Activated CD4-positive, alpha-beta T cell treated with anti-CD3 and anti-CD28 coated beads, Interleukin-2, amount 50 U/mL, for 24 hours (primary cell): ENCODE data around the gene ATOH1.

Source experiments
- DNase-seq, 2 donors: peaks; one replicate each; pipeline ENCODE4 v3.0.0-alpha.2; 2020; ENCODE audit warnings: low read depth in 1 of 2, low spot score in 1 of 2

ATOH1 gene

GRCh38 chr4:93834249-93835066 is 5.9 kb downstream of the ATOH1 start:
- no peak for DNase-seq

DNA sequence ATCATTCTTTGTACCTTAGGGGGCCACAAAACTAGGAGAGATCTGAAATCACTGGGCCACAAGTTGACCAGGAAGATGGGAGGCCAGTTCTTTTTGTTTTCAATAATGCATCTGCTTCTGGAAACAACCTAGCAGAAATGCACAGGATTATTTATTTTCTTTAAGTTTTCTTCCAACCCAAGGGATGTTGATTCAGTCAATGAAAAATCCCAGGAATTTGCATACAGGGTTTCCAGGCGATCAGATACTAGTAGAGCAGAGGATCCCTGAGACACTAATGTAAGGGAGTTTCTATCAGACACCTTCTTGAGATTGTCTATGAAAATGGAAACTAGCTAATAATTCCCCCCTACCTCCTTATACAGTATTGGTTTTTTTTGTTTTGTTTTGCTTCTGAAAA is 7.4 kb downstream of the ATOH1 start:
- DNase-seq: no peak

GRCh38 chr4:93839704-93840103 is 11.2 kb downstream of the ATOH1 start:
- DNase-seq: no peak

- no peak for DNase-seq
Measured at GRCh38 chr4:93841803-93842345, 13.3 kb downstream of the ATOH1 start.

DNA sequence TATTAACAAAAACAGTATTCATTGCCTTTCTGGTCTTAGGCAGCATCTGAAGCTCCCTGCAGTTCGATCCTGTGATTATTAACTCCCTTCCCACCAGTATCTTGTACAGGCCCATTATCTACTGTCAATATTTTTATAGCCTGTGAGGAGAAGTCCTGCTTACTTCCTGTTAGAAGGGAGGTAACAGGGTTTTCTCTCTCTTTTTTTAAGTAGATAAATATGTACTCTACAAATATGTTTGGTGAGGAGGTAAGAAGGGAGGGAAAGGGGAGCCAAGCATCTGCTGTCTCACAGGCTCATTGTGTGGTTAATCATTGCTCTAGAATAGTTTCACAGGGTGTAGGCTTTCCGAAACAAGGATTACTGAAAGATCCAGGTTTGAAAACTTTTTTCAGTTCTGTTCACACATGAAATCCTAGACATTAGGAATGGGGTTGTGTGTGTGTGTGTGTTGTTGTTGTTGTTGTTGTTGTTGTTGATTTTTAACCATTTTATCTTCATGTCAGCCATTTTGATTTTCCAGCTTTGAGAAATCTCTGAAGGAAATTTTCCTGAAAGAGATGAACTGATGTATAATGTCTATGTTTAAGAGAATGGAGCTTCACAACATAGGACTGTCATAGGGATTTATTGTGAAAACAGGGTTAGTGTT is 14.2 kb downstream of the ATOH1 start:
- no peak for DNase-seq

DNA sequence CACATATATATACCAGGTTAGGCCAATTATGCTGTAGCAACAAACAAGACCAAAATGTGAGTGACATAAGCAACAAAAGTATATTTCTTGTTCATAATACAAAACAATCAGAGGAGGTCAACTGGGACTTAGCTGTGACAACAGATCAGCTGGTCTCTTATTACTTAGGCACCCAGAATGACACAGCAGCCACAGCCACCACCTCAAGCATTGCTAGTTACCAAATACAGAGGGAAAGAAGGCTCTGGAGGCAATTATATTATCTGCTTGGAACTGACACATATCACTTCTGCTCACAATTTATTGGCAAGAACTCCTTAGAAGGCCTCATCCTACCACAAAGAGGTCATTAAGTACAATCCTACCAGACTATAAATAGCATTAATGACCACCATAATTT is 15.2 kb downstream of the ATOH1 start:
- no peak for DNase-seq

- DNase-seq: no peak
Measured at GRCh38 chr4:93852680-93853079, 24.1 kb downstream of the ATOH1 start.

DNA sequence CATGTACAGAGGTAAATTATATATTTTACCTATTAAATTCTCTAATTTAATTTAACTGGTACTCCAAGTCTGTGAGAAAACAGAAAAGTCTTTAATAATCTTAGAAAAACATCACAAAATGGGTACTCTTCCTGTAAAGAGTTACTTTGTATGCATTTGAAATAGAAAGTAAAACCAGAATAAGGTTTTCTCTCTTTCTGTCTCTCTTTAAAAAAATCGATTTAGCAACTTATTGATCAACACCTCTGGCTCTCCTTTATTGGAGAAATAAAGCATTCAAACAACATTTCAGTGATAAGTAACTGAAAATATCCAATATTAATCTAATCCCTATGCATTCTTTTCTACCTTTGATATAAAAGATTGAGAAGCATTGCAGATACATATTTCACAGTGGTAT is 27.4 kb downstream of the ATOH1 start:
- DNase-seq: no peak

DNA sequence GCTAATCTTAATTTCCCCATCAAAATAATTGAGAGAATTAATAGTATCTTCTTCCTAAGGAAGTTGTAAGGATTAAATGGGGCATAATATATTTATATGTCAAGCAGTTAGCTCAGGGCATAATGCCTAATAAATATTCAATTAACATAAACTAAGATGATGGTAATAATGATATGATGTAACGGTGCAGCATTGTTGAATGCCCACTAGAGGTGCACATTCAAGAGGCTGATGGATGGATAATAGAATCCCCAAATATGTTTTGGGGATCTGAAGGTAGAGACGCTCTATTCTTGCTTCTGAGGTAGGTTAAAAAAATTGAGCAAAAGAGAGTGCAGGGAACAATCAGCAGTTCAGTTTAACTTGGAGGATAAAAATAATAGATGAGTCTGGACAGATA is 37.1 kb downstream of the ATOH1 start:
- no peak for DNase-seq

DNA sequence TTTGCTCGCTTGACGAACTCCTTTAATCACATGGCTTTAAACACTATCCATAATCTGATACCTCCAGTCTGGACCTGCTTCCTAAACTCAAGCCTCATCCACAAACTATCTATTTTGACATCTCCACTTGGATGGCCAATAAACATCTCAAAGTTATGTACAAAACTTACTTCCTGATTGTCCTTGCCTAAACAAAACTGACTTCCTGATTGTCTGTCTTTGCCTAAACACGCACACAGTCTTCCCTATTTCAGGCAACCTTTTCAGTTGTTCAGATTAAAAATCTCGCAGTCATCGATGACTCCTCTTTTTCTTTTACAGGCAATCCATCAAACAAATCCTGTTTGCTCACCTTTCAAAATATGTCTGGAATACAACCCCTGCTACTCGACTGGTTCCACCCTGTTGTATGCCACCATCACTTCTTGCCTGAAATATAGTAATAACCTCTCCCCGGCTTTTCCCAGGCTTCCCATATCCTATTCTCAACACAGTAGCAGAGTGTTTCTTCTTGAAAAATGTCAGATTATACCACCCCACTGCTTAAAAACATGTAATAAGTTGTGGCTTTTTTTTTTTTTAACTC is 39.0 kb downstream of the ATOH1 start:
- no peak for DNase-seq

DNA sequence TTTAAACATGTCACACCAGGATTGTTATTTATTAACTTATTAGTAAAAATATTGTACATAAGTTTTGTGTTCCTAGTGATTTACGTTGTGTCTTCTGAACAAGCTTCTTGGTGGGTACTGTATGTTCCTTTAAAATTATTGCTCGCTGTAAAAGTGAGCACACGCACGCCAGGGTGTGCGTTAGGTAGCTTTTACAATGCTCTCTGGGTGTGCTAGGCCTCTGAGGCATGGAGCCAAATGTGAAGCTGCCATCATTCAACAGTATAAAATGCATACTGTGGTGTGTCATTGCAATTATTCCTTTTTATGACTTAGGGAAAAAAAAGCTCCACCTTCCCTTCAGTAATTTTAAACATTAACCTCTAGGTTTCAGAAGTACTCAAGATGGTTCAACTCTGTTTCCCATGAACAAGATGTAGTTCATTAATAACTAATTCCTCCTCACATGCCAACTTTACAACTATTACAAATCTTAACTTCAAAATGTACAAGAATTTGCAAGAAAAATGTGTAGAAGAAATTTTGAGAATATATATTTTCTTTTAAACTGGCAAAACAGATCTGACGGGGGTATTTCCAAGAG is 42.4 kb downstream of the ATOH1 start:
- DNase-seq: no peak

DNA sequence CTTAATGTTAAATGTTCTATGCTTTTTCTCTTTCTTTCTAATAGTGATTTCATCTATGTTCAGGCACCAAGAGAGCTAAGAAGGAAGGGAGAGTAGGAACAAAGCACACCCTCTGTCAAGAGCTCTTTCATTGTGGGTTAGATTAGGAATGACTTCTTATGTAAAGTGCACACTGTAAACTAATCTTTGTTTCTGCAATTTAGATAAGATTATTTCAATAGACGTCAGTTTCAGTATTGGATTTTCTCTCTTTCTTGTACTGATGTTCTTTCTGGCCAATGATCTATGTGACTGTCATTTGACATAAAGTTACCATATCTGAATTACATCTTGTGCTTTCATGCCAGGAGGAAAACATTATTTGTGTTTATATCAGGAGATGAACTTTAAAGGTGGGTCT is 48.2 kb downstream of the ATOH1 start:
- DNase-seq: no peak

DNA sequence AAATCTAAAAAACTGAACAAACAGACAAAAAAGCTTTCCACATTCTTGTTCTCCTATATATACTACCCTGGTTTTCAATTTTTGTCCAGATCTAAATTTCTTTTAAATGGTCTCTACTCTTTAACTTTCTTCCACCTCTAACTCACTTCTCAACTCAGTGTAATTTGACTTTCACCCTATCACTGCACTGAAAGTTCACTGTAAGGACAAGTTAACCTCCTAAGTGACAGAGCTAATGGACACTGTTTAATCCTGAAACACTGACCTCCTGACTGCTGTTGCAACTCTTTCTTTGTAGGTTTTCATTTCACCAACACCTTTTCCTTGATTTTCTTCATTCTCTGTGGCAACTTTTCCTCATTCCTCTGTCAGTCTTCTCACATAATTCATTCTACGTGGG is 50.0 kb downstream of the ATOH1 start:
- DNase-seq: no peak

DNA sequence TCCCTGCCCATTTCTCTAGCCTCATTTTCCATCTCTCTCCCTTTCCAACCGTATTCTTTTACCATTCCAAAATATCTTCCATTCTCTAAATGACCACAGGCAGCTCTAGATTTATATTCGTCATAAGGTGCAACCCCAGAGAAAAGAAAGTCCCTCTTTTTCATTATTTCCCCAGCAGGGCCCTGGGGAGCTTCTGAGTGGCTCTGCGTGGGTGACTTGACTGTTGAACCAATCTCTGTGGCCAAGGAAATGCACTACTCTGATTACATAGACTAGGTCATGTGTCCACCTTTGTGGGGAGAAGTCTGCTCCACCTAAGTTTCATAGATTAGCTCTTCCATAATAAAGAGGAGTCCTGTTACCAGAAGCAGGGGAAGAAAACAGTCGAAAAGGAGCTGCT is 51.4 kb downstream of the ATOH1 start:
- no peak for DNase-seq
